ENCODE measurements around the gene PLIN3.
"Not testable (repeated sequence)": the region's sequence is repeated elsewhere in the genome, so short reads cannot be mapped to it uniquely, and the experiment has no call there.

PLIN3 gene

GRCh38 chr19:4849019-4849418 lies 18.4 kb downstream of the PLIN3 start:
- POLR2A ChIA-PET (ENCODE audit: low non-redundant PET), result no interaction called here
- no peak for DNase-seq (ENCODE audit: low spot score)
- no peak overlapping the region; the same call in 1 of the 2 replicates for H3K27ac ChIP-seq
- CTCF ChIA-PET, result no interaction called here
- no peak for TF ChIP-seq CTCF (conservative IDR thresholded peaks at IDR 0.05; ENCODE audit: low read depth)

GRCh38 chr19:4847190-4847973 lies 20.1 kb downstream of the PLIN3 start:
- no peak for DNase-seq (ENCODE audit: low spot score)
- POLR2A ChIA-PET (ENCODE audit: low non-redundant PET), result no interaction called here
- CTCF ChIA-PET, result no interaction called here
- no peak for TF ChIP-seq CTCF (conservative IDR thresholded peaks at IDR 0.05; ENCODE audit: low read depth)
- peak overlapping the region; percentile 19 for H3K27ac ChIP-seq

GRCh38 chr19:4845975-4846374 lies 21.5 kb downstream of the PLIN3 start:
- H3K27ac ChIP-seq, result peak overlapping the region; percentile 15; the same call in 1 of the 2 replicates
- ChIA-PET POLR2A (ENCODE audit: low non-redundant PET) (interaction anchor here (0.6 to 0.7 kb wide), 2 partner anchors 10 to 21 kb away, joined by 4 to 8 read pairs; partner anchors contain the start of gene PLIN3), CTCF (interaction anchor here (0.6 to 1.3 kb wide), 2 partner anchors 9 to 37 kb away, joined by 4 to 5 read pairs; no protein-coding TSS in a partner anchor)
- DNase-seq (ENCODE audit: low spot score), result not testable (repeated sequence)

GRCh38 chr19:4844348-4845179 lies 22.9 kb downstream of the PLIN3 start:
- ChIA-PET CTCF (interaction anchor here (0.5 to 1.3 kb wide), 4 partner anchors 17 to 65 kb away, joined by 3 to 4 read pairs (median 3); partner anchors contain the start of gene UHRF1), POLR2A (ENCODE audit: low non-redundant PET) (no interaction called here)
- DNase-seq (ENCODE audit: low spot score), result no peak
- peak overlapping the region; percentile 15; the same call in 1 of the 2 replicates for H3K27ac ChIP-seq
- TF ChIP-seq CTCF (conservative IDR thresholded peaks at IDR 0.05; ENCODE audit: low read depth), result no peak

GRCh38 chr19:4843647-4843965 lies 23.9 kb downstream of the PLIN3 start:
- POLR2A ChIA-PET (ENCODE audit: low non-redundant PET), result no interaction called here
- no peak for TF ChIP-seq CTCF (conservative IDR thresholded peaks at IDR 0.05; ENCODE audit: low read depth)

GRCh38 chr19:4839192-4839591 lies 28.3 kb downstream of the PLIN3 start:
- TF ChIP-seq CTCF (conservative IDR thresholded peaks at IDR 0.05; ENCODE audit: low read depth), result no peak
- ChIA-PET CTCF (no interaction called here), POLR2A (ENCODE audit: low non-redundant PET) (interaction anchor here (0.7 kb wide), 1 partner anchor 783 kb away, joined by 3 read pairs; no protein-coding TSS in a partner anchor)
- H3K27ac ChIP-seq, result peak overlapping the region; percentile 13; the same call in 1 of the 2 replicates
- no peak for DNase-seq (ENCODE audit: low spot score)

More at GRCh38 chr19:4843647-4843965, 23.9 kb downstream of the PLIN3 start:
- CTCF ChIA-PET, result interaction anchor here (0.6 kb wide), 2 partner anchors 33 to 37 kb away, joined by 3 read pairs; no protein-coding TSS in a partner anchor
- H3K27ac ChIP-seq, result peak overlapping the region; percentile 9; the same call in 1 of the 2 replicates
- DNase-seq (ENCODE audit: low spot score), result no peak
